Smooth muscle cell of the coronary artery (primary cell): ENCODE results near the gene HBM. TPM values are rescaled to one million over a fixed set of nuclear protein-coding genes. Genes with fewer than 3 reads are reported as not detected.

Source experiments
- total RNA-seq: library from RNA; depleted of rRNA; stranded (reverse); fragments of >200 nt; gene quantifications from 2 replicates; pipeline ENCODE4 v1.2.3, GENCODE V29; 2014; ENCODE audit warnings: low replicate concordance

The HBM gene, protein sequence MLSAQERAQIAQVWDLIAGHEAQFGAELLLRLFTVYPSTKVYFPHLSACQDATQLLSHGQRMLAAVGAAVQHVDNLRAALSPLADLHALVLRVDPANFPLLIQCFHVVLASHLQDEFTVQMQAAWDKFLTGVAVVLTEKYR
- total RNA-seq, result not detected in 2 replicates

DNA sequence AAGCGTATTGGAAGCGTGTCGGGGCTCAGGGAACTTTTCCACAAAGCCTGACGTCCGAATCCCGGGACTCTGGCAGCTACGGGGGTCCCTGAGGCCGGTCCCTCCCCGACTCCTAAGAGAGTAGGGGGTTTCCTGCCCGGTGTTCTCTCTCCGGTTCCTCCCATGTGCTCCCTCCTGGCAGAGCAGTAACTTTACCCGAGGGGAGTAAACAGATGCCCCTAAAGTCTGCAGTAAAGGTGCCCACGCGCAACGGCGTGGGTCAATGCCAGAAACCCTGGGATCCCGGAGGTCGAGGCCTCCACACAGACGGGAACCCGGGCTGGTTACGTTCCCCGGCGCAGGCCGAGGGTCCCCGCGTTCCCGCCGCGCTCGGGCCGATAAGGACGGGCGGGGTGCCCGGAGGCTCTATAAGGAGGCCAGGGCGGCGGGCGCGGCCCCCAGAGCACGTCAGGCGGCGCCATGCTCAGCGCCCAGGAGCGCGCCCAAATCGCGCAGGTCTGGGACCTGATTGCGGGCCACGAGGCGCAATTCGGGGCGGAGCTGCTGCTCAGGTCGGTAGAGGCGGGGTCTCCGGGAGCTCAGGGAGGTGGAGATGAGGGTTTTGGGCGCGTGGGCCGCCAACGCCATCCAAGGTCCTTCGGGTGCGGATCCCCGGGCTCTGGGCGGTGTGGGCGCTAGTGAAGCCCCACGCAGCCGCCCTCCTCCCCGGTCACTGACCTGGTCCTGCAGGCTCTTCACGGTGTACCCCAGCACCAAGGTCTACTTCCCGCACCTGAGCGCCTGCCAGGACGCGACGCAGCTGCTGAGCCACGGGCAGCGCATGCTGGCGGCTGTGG lies at the start of gene HBM:
Gene HBM (plus strand): TSS at position 440 of the 836 bp plus-strand sequence. CDS start 20 bp downstream, at position 460.

DNA sequence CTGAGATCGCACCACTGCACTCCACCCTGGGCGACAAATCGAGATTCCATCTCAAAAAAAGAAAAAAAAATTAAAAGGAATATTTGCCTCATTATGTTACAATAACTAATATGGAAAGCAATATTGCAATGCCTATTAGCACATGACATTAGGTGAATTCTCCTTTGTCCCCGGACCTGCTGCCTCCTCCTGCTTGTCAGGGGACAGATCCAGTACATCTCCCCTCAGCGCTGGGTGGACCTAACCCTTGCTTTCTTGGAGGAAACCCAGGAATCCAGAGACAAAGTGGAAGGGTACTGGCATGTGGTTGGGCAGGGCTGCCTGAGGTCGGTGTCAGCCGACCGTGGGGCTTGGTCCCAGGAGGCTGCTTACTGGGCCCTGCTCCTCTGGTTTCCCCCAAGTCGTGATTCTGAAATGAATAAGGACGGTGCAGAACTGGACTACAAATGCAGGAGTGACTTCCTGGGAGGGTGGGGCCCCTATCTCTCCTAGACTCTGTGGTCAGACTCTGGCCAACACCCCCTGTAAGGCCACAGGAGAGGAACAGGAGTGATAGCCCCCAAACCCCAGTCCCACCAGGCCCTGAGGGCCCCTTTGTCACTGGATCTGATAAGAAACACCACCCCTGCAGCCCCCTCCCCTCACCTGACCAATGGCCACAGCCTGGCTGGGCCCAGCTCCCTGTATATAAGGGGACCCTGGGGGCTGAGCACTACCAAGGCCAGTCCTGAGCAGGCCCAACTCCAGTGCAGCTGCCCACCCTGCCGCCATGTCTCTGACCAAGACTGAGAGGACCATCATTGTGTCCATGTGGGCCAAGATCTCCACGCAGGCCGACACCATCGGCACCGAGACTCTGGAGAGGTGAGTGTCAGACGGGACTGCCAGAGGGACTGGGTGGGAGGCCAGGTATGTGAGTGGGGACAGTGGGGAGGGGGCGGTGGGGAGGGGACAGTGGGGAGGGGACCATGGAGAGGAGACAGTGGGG lies 13.3 kb upstream of the HBM start, which contains the start of gene HBZ:
Gene HBZ (plus strand): TSS at position 504 of the 988 bp plus-strand sequence. CDS start 266 bp downstream, at position 770.

DNA sequence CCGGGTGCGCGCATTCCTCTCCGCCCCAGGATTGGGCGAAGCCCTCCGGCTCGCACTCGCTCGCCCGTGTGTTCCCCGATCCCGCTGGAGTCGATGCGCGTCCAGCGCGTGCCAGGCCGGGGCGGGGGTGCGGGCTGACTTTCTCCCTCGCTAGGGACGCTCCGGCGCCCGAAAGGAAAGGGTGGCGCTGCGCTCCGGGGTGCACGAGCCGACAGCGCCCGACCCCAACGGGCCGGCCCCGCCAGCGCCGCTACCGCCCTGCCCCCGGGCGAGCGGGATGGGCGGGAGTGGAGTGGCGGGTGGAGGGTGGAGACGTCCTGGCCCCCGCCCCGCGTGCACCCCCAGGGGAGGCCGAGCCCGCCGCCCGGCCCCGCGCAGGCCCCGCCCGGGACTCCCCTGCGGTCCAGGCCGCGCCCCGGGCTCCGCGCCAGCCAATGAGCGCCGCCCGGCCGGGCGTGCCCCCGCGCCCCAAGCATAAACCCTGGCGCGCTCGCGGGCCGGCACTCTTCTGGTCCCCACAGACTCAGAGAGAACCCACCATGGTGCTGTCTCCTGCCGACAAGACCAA lies 6.7 kb downstream of the HBM start, which contains the start of gene HBA2:
Gene HBA2 (plus strand): TSS at position 503 of the 568 bp plus-strand sequence. CDS start 37 bp downstream, at position 540.

DNA sequence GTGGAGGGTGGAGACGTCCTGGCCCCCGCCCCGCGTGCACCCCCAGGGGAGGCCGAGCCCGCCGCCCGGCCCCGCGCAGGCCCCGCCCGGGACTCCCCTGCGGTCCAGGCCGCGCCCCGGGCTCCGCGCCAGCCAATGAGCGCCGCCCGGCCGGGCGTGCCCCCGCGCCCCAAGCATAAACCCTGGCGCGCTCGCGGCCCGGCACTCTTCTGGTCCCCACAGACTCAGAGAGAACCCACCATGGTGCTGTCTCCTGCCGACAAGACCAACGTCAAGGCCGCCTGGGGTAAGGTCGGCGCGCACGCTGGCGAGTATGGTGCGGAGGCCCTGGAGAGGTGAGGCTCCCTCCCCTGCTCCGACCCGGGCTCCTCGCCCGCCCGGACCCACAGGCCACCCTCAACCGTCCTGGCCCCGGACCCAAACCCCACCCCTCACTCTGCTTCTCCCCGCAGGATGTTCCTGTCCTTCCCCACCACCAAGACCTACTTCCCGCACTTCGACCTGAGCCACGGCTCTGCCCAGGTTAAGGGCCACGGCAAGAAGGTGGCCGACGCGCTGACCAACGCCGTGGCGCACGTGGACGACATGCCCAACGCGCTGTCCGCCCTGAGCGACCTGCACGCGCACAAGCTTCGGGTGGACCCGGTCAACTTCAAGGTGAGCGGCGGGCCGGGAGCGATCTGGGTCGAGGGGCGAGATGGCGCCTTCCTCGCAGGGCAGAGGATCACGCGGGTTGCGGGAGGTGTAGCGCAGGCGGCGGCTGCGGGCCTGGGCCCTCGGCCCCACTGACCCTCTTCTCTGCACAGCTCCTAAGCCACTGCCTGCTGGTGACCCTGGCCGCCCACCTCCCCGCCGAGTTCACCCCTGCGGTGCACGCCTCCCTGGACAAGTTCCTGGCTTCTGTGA lies 11.0 kb downstream of the HBM start, which contains the start of gene HBA1:
Gene HBA1 (plus strand): TSS at position 204 of the 906 bp plus-strand sequence. CDS start 37 bp downstream, at position 241.

DNA sequence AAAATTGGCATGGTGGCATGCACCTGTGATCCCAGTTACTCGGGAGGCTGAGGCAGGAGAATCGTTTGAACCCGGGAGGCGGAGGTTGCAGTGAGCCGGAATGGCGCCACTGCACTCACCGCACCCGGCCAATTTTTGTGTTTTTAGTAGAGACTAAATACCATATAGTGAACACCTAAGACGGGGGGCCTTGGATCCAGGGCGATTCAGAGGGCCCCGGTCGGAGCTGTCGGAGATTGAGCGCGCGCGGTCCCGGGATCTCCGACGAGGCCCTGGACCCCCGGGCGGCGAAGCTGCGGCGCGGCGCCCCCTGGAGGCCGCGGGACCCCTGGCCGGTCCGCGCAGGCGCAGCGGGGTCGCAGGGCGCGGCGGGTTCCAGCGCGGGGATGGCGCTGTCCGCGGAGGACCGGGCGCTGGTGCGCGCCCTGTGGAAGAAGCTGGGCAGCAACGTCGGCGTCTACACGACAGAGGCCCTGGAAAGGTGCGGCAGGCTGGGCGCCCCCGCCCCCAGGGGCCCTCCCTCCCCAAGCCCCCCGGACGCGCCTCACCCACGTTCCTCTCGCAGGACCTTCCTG lies 14.4 kb downstream of the HBM start, which contains the start of gene HBQ1:
Gene HBQ1 (plus strand): TSS at position 359 of the 575 bp plus-strand sequence. CDS start 28 bp downstream, at position 387.

Other genes starting within 250 kb of the HBM start
- 4.9 and 5.0 TPM in 2 replicates for gene POLR3K, start 112.4 kb upstream of the HBM start, total RNA-seq
- gene SNRNP25, start 112.2 kb upstream of the HBM start, total RNA-seq, result 37.6 and 48.5 TPM in 2 replicates
- 27.8 and 35.7 TPM in 2 replicates for gene RHBDF1, start 93.3 kb upstream of the HBM start, total RNA-seq
- 56.9 and 216 TPM in 2 replicates for gene MPG, start 87.8 kb upstream of the HBM start, total RNA-seq
- gene NPRL3, start 27.3 kb upstream of the HBM start, total RNA-seq, result 5.8 and 7.0 TPM in 2 replicates
- not detected in 2 replicates for gene HBZ, start 13.3 kb upstream of the HBM start, total RNA-seq
- gene HBA2, start 6.9 kb downstream of the HBM start, total RNA-seq, result 0.23 TPM in 1 of 2 replicates, not detected in the other
- not detected in 2 replicates for gene HBA1, start 10.7 kb downstream of the HBM start, total RNA-seq
- not detected in 2 replicates for gene HBQ1, start 14.5 kb downstream of the HBM start, total RNA-seq
- gene LUC7L, start 63.5 kb downstream of the HBM start, total RNA-seq, result 26.6 and 30.3 TPM in 2 replicates
- gene FAM234A, start 68.8 kb downstream of the HBM start, total RNA-seq, result 25.9 and 46.7 TPM in 2 replicates
- gene RGS11, start 110.0 kb downstream of the HBM start, total RNA-seq, result 1.2 and 10.1 TPM in 2 replicates
- gene ARHGDIG, start 114.6 kb downstream of the HBM start, total RNA-seq, result 2.2 and 2.9 TPM in 2 replicates
- 0.23 and 0.38 TPM in 2 replicates for gene PDIA2, start 117.2 kb downstream of the HBM start, total RNA-seq
- gene AXIN1, start 186.7 kb downstream of the HBM start, total RNA-seq, result 17.8 and 17.9 TPM in 2 replicates
- 36.4 and 93.1 TPM in 2 replicates for gene MRPL28, start 204.6 kb downstream of the HBM start, total RNA-seq
- gene PGAP6, start 216.0 kb downstream of the HBM start, total RNA-seq, result 85.1 and 108 TPM in 2 replicates
- 76.3 and 99.0 TPM in 2 replicates for gene NME4, start 231.2 kb downstream of the HBM start, total RNA-seq
- 6.6 and 12.5 TPM in 2 replicates for gene DECR2, start 235.9 kb downstream of the HBM start, total RNA-seq